Activated naive CD4-positive, alpha-beta T cell treated with anti-CD3 and anti-CD28 coated beads, Interleukin-2, amount 10 ng/mL, durations not matched to agents 7 days and 5 days (primary cell): ENCODE measurements around the gene ROR1.

Source experiments
- CTCF ChIA-PET: fragments of 350-600 bp; sonication (Branson Sonifier 250); formaldehyde crosslinking; loops from one replicate; lab custom pipeline; 2021; ENCODE audit warnings: antibody characterized with exemption; lab: Charles Lee
- DNase-seq: peaks from one replicate; pipeline ENCODE4 v3.0.0-alpha.2; 2020
- H3K27ac Mint-ChIP-seq: one replicate; pipeline ENCODE4 v1.8.0; 2021; ENCODE audit warnings: mild to moderate bottlenecking, moderate library complexity, mixed read lengths
- H3K27me3 Mint-ChIP-seq: one replicate; pipeline ENCODE4 v1.8.0; 2021; ENCODE audit warnings: mild to moderate bottlenecking, mixed read lengths
- H3K36me3 Mint-ChIP-seq: one replicate; pipeline ENCODE4 v1.8.0; 2021; ENCODE audit warnings: mixed read lengths
- H3K4me1 Mint-ChIP-seq: one replicate; pipeline ENCODE4 v1.8.0; 2021; ENCODE audit warnings: mixed read lengths
- H3K4me3 Mint-ChIP-seq: one replicate; pipeline ENCODE4 v1.8.0; 2021; ENCODE audit warnings: mild to moderate bottlenecking, moderate library complexity, mixed read lengths
- H3K9me3 Mint-ChIP-seq: one replicate; pipeline ENCODE4 v1.8.0; 2021; ENCODE audit warnings: mixed read lengths

ROR1 gene

GRCh38 chr1:64052777-64053176 lies 279.0 kb downstream of the ROR1 start:
- Mint-ChIP-seq H3K9me3 (no peaks in the 10 kb centered on the region), H3K27ac (no peak overlapping the region), H3K4me1 (no peaks in the 10 kb centered on the region), H3K4me3 (no peak overlapping the region), H3K36me3 (no peaks in the 10 kb centered on the region), H3K27me3 (peaks cover 8% of the 10 kb centered on the region)
- no peak for DNase-seq
- CTCF ChIA-PET: no interaction called here

GRCh38 chr1:64055310-64055709 lies 281.5 kb downstream of the ROR1 start:
- Mint-ChIP-seq H3K9me3 (no peaks in the 10 kb centered on the region), H3K4me3 (no peak overlapping the region), H3K27ac (no peak overlapping the region), H3K27me3 (peaks cover 3% of the 10 kb centered on the region), H3K4me1 (no peaks in the 10 kb centered on the region), H3K36me3 (no peaks in the 10 kb centered on the region)
- CTCF ChIA-PET: no interaction called here
- no peak for DNase-seq

- Mint-ChIP-seq H3K9me3 (no peaks in the 10 kb centered on the region), H3K4me3 (no peak overlapping the region), H3K4me1 (peaks cover 21% of the 10 kb centered on the region), H3K36me3 (no peaks in the 10 kb centered on the region), H3K27me3 (no peaks in the 10 kb centered on the region), H3K27ac (no peak overlapping the region)
- no peak for DNase-seq
- CTCF ChIA-PET: no interaction called here
These were observed 285.7 kb downstream of the ROR1 start for GRCh38 chr1:64059556-64059955.

- H3K4me1 Mint-ChIP-seq: peaks cover 21% of the 10 kb centered on the region
- CTCF ChIA-PET: no interaction called here
These were observed 286.9 kb downstream of the ROR1 start for GRCh38 chr1:64060611-64061302.

GRCh38 chr1:64061430-64062104 lies 287.8 kb downstream of the ROR1 start:
- Mint-ChIP-seq H3K9me3 (no peaks in the 10 kb centered on the region), H3K27ac (no peak overlapping the region), H3K4me3 (no peak overlapping the region), H3K27me3 (no peaks in the 10 kb centered on the region), H3K36me3 (no peaks in the 10 kb centered on the region), H3K4me1 (peaks cover 21% of the 10 kb centered on the region)
- CTCF ChIA-PET: no interaction called here
- DNase-seq: no peak

More at GRCh38 chr1:64060611-64061302, 286.9 kb downstream of the ROR1 start:
- Mint-ChIP-seq H3K4me3 (no peak overlapping the region), H3K27me3 (no peaks in the 10 kb centered on the region), H3K36me3 (no peaks in the 10 kb centered on the region), H3K9me3 (no peaks in the 10 kb centered on the region), H3K27ac (no peak overlapping the region)
- no peak for DNase-seq

- H3K9me3 Mint-ChIP-seq: no peaks in the 10 kb centered on the region
- CTCF ChIA-PET: interaction anchor here (0.8 kb wide), 1 partner anchor 184 kb away, joined by 3 read pairs; no protein-coding TSS in a partner anchor
- DNase-seq: no peak
- no peaks in the 10 kb centered on the region for H3K27me3 Mint-ChIP-seq
- H3K36me3 Mint-ChIP-seq: no peaks in the 10 kb centered on the region
- H3K4me1 Mint-ChIP-seq: peaks cover 21% of the 10 kb centered on the region
- H3K27ac Mint-ChIP-seq: no peak overlapping the region
- no peak overlapping the region for H3K4me3 Mint-ChIP-seq
These were observed 288.7 kb downstream of the ROR1 start for GRCh38 chr1:64062529-64062928.

GRCh38 chr1:64062941-64063581 lies 289.2 kb downstream of the ROR1 start:
- no peak for DNase-seq
- Mint-ChIP-seq H3K4me1 (peaks cover 21% of the 10 kb centered on the region), H3K27ac (no peak overlapping the region), H3K9me3 (no peaks in the 10 kb centered on the region), H3K36me3 (no peaks in the 10 kb centered on the region), H3K4me3 (no peak overlapping the region), H3K27me3 (no peaks in the 10 kb centered on the region)
- CTCF ChIA-PET: interaction anchor here (0.8 kb wide), 1 partner anchor 183 kb away, joined by 3 read pairs; no protein-coding TSS in a partner anchor

GRCh38 chr1:64065571-64065970 lies 291.8 kb downstream of the ROR1 start:
- Mint-ChIP-seq H3K4me1 (peaks cover 21% of the 10 kb centered on the region), H3K27ac (no peak overlapping the region), H3K9me3 (no peaks in the 10 kb centered on the region), H3K27me3 (no peaks in the 10 kb centered on the region), H3K36me3 (no peaks in the 10 kb centered on the region), H3K4me3 (no peak overlapping the region)
- no peak for DNase-seq
- CTCF ChIA-PET: no interaction called here

- CTCF ChIA-PET: no interaction called here
- no peak for DNase-seq
- no peaks in the 10 kb centered on the region for H3K36me3 Mint-ChIP-seq
- no peak overlapping the region for H3K4me3 Mint-ChIP-seq
- H3K27me3 Mint-ChIP-seq: no peaks in the 10 kb centered on the region
- no peak overlapping the region for H3K27ac Mint-ChIP-seq
- no peaks in the 10 kb centered on the region for H3K4me1 Mint-ChIP-seq
- no peaks in the 10 kb centered on the region for H3K9me3 Mint-ChIP-seq
These were observed 298.4 kb downstream of the ROR1 start for GRCh38 chr1:64072089-64072793.

GRCh38 chr1:64073705-64074104 lies 299.9 kb downstream of the ROR1 start:
- H3K9me3 Mint-ChIP-seq: no peaks in the 10 kb centered on the region
- no peaks in the 10 kb centered on the region for H3K27me3 Mint-ChIP-seq
- CTCF ChIA-PET: no interaction called here
- no peak overlapping the region for H3K4me3 Mint-ChIP-seq
- H3K4me1 Mint-ChIP-seq: no peaks in the 10 kb centered on the region
- DNase-seq: no peak
- no peaks in the 10 kb centered on the region for H3K36me3 Mint-ChIP-seq
- no peak overlapping the region for H3K27ac Mint-ChIP-seq

- no peaks in the 10 kb centered on the region for H3K27me3 Mint-ChIP-seq
- no peak overlapping the region for H3K27ac Mint-ChIP-seq
- H3K4me1 Mint-ChIP-seq: no peaks in the 10 kb centered on the region
- DNase-seq: no peak
- no peaks in the 10 kb centered on the region for H3K36me3 Mint-ChIP-seq
- no peaks in the 10 kb centered on the region for H3K9me3 Mint-ChIP-seq
- CTCF ChIA-PET: no interaction called here
- no peak overlapping the region for H3K4me3 Mint-ChIP-seq
These were observed 300.9 kb downstream of the ROR1 start for GRCh38 chr1:64074767-64075166.

- H3K27me3 Mint-ChIP-seq: no peaks in the 10 kb centered on the region
- no peaks in the 10 kb centered on the region for H3K9me3 Mint-ChIP-seq
- H3K4me1 Mint-ChIP-seq: no peaks in the 10 kb centered on the region
- CTCF ChIA-PET: no interaction called here
- H3K36me3 Mint-ChIP-seq: no peaks in the 10 kb centered on the region
- H3K4me3 Mint-ChIP-seq: no peak overlapping the region
- no peak overlapping the region for H3K27ac Mint-ChIP-seq
- DNase-seq: no peak
These were observed 303.6 kb downstream of the ROR1 start for GRCh38 chr1:64077281-64077940.

GRCh38 chr1:64080941-64081562 lies 307.2 kb downstream of the ROR1 start:
- H3K4me3 Mint-ChIP-seq: no peak overlapping the region
- no peak overlapping the region for H3K27ac Mint-ChIP-seq
- H3K9me3 Mint-ChIP-seq: no peaks in the 10 kb centered on the region
- CTCF ChIA-PET: no interaction called here
- H3K4me1 Mint-ChIP-seq: no peaks in the 10 kb centered on the region
- no peaks in the 10 kb centered on the region for H3K27me3 Mint-ChIP-seq
- H3K36me3 Mint-ChIP-seq: no peaks in the 10 kb centered on the region
- DNase-seq: no peak
